Upper lobe of left lung (tissue), 4 donors: Measurements from ENCODE around the gene SLC35C1.

ENCODE experiments used
- CTCF ChIP-seq, 6 experiments: fragments of 450-650 bp in 4 of 6; fragments of 200-600 bp in 2 of 6; sonication (generic) in 2 of 6; IDR thresholded peaks; one replicate each; pipeline ENCODE4 v1.5.1; 2016 to 2019; ENCODE audit warnings: antibody characterized with exemption in 6 of 6
- EP300 ChIP-seq, 4 donors: sonication (generic); formaldehyde crosslinking; IDR thresholded peaks; one replicate each; pipeline ENCODE4 v1.5.1; 2017; ENCODE audit warnings: antibody characterized with exemption in 4 of 4, control low read depth in 2 of 4
- POLR2A ChIP-seq, 4 donors: fragments of 450-650 bp; IDR thresholded peaks; one replicate each; pipeline ENCODE4 v1.5.1; 2016 to 2017; ENCODE audit warnings: antibody characterized with exemption in 4 of 4, mild to moderate bottlenecking in 2 of 4

- TF ChIP-seq CTCF (IDR thresholded peaks at IDR 0.05) (no peak), POLR2A (IDR thresholded peaks at IDR 0.05) (no peak), EP300 (IDR thresholded peaks at IDR 0.05) (no peak)
These were observed 47.2 kb downstream of the SLC35C1 start for GRCh38 chr11:45852018-45852711.
